Mucosa of rectum (tissue), 2 donors: ENCODE results near the gene KCNQ2.
"Not testable (repeated sequence)": the region's sequence is repeated elsewhere in the genome, so short reads cannot be mapped to it uniquely, and the experiment has no call there.

Experiments
- H3K27ac ChIP-seq, 2 donors: one replicate each; pipeline ENCODE4 v1.7.0; 2013; ENCODE audit warnings: inconsistent platforms in 2 of 2, low read depth in 2 of 2, low read length in 2 of 2
- H3K27me3 ChIP-seq, 2 donors: one replicate each; pipeline ENCODE4 v1.7.0; 2013; ENCODE audit warnings: low read length in 2 of 2; ENCODE audit not compliant: control insufficient read depth in 2 of 2, insufficient read depth in 2 of 2
- H3K36me3 ChIP-seq, 2 donors: one replicate each; pipeline ENCODE4 v1.7.0; 2013; ENCODE audit warnings: low read length in 2 of 2; ENCODE audit not compliant: control insufficient read depth in 2 of 2, insufficient read depth in 2 of 2
- H3K4me1 ChIP-seq, 2 donors: one replicate each; pipeline ENCODE4 v1.7.0; 2013; ENCODE audit warnings: low read length in 2 of 2, mild to moderate bottlenecking in 1 of 2; ENCODE audit not compliant: control insufficient read depth in 2 of 2, insufficient read depth in 2 of 2
- H3K4me3 ChIP-seq, 2 donors: one replicate each; pipeline ENCODE4 v1.7.0; 2013; ENCODE audit warnings: low read length in 2 of 2
- H3K9ac ChIP-seq, 2 donors: one replicate each; pipeline ENCODE4 v1.7.0; 2013; ENCODE audit warnings: low read length in 2 of 2, low read depth in 1 of 2, mild to moderate bottlenecking in 1 of 2
- H3K9me3 ChIP-seq, 2 donors: one replicate each; pipeline ENCODE4 v1.7.0; 2013; ENCODE audit warnings: low read length in 2 of 2; ENCODE audit not compliant: control insufficient read depth in 2 of 2
- donor health status: healthy.
- donor health status: Normal muscosa, but diverticular disease.

Gene KCNQ2

GRCh38 chr20:63481503-63481902 lies 9.0 kb upstream of the KCNQ2 start:
- Histone ChIP-seq H3K4me3 (no peak overlapping the region), H3K9me3 (no peaks in the 10 kb centered on the region), H3K27me3 (peaks cover 19 to 20% of the 10 kb centered on the region in 2 donors), H3K9ac (no peak overlapping the region), H3K36me3 (no peaks in the 10 kb centered on the region), H3K27ac (no peak overlapping the region), H3K4me1 (no peaks in the 10 kb centered on the region)

- not testable (repeated sequence) for H3K27ac ChIP-seq, H3K36me3 ChIP-seq, H3K4me3 ChIP-seq, H3K4me1 ChIP-seq, H3K9me3 ChIP-seq, H3K9ac ChIP-seq
- H3K27me3 ChIP-seq: peaks cover 20 to 23% of the 10 kb centered on the region in 2 donors
Measured at GRCh38 chr20:63479695-63480419, 7.4 kb upstream of the KCNQ2 start.

GRCh38 chr20:63478346-63479302 lies 6.2 kb upstream of the KCNQ2 start:
- no peak overlapping the region for H3K27ac ChIP-seq
- no peaks in the 10 kb centered on the region for H3K4me1 ChIP-seq
- H3K4me3 ChIP-seq: no peak overlapping the region
- H3K9me3 ChIP-seq: no peaks in the 10 kb centered on the region
- H3K27me3 ChIP-seq: peaks cover 28 to 30% of the 10 kb centered on the region in 2 donors
- no peak overlapping the region for H3K9ac ChIP-seq
- H3K36me3 ChIP-seq: no peaks in the 10 kb centered on the region

- Histone ChIP-seq H3K36me3 (no peaks in the 10 kb centered on the region), H3K4me1 (no peaks in the 10 kb centered on the region), H3K27me3 (peaks cover 31 to 34% of the 10 kb centered on the region in 2 donors)
Measured at GRCh38 chr20:63477944-63478343, 5.5 kb upstream of the KCNQ2 start.

GRCh38 chr20:63477061-63477616 lies 4.7 kb upstream of the KCNQ2 start:
- Histone ChIP-seq H3K9ac (no peak overlapping the region), H3K9me3 (no peaks in the 10 kb centered on the region), H3K27ac (no peak overlapping the region), H3K4me1 (no peaks in the 10 kb centered on the region), H3K27me3 (peaks cover 27 to 28% of the 10 kb centered on the region in 2 donors), H3K4me3 (no peak overlapping the region), H3K36me3 (no peaks in the 10 kb centered on the region)

More at GRCh38 chr20:63477944-63478343, 5.5 kb upstream of the KCNQ2 start:
- no peaks in the 10 kb centered on the region for H3K9me3 ChIP-seq
- H3K4me3 ChIP-seq: no peak overlapping the region
- H3K27ac ChIP-seq: no peak overlapping the region
- H3K9ac ChIP-seq: no peak overlapping the region

- Histone ChIP-seq H3K27ac (no peak overlapping the region), H3K4me3 (no peak overlapping the region), H3K36me3 (no peaks in the 10 kb centered on the region), H3K9me3 (no peaks in the 10 kb centered on the region), H3K4me1 (no peaks in the 10 kb centered on the region), H3K9ac (no peak overlapping the region), H3K27me3 (peaks cover 25 to 35% of the 10 kb centered on the region in 2 donors)
Measured at GRCh38 chr20:63475209-63475608, 2.8 kb upstream of the KCNQ2 start.

GRCh38 chr20:63473555-63474449 lies 1.3 kb upstream of the KCNQ2 start:
- Histone ChIP-seq H3K9ac (no peak overlapping the region), H3K27ac (no peak overlapping the region), H3K36me3 (no peaks in the 10 kb centered on the region), H3K4me1 (no peaks in the 10 kb centered on the region), H3K4me3 (no peak overlapping the region), H3K27me3 (peaks cover 21 to 35% of the 10 kb centered on the region in 2 donors), H3K9me3 (no peaks in the 10 kb centered on the region)

- H3K4me1 ChIP-seq: no peaks in the 10 kb centered on the region
- H3K27ac ChIP-seq: no peak overlapping the region
- no peak overlapping the region for H3K9ac ChIP-seq
- H3K27me3 ChIP-seq: peaks cover 21 to 35% of the 10 kb centered on the region in 2 donors
- no peaks in the 10 kb centered on the region for H3K36me3 ChIP-seq
- no peak overlapping the region for H3K4me3 ChIP-seq
- no peaks in the 10 kb centered on the region for H3K9me3 ChIP-seq
Measured at GRCh38 chr20:63472862-63473390, 471 bp upstream of the KCNQ2 start.

GRCh38 chr20:63471717-63471980 lies 806 bp downstream of the KCNQ2 start:
- H3K9me3 ChIP-seq: no peaks in the 10 kb centered on the region
- no peaks in the 10 kb centered on the region for H3K36me3 ChIP-seq
- H3K27ac ChIP-seq: no peak overlapping the region
- peaks cover 17 to 35% of the 10 kb centered on the region in 2 donors for H3K27me3 ChIP-seq
- no peak overlapping the region for H3K9ac ChIP-seq
- no peak overlapping the region for H3K4me3 ChIP-seq
- H3K4me1 ChIP-seq: no peaks in the 10 kb centered on the region
